Mesothelial cell of epicardium (in vitro differentiated cells): ENCODE measurements around the gene BPHL. TPM values are rescaled to one million over a fixed set of nuclear protein-coding genes. Genes with fewer than 3 reads are reported as not detected.

Experiments
- DNase-seq, 2 experiments: peaks; one replicate each; pipeline ENCODE4 v3.0.0; 2021; ENCODE audit warnings: low spot score in 2 of 2; ENCODE audit not compliant: unreplicated experiment in 2 of 2
- H3K27ac Mint-ChIP-seq: 2 replicates; pipeline ENCODE4 v1.8.0; 2021; ENCODE audit warnings: mixed read lengths
- H3K27me3 Mint-ChIP-seq: 2 replicates; pipeline ENCODE4 v1.8.0; 2021; ENCODE audit warnings: low read depth, mixed read lengths
- H3K36me3 Mint-ChIP-seq: 2 replicates; pipeline ENCODE4 v1.8.0; 2021; ENCODE audit warnings: mixed read lengths
- H3K4me1 Mint-ChIP-seq: 2 replicates; pipeline ENCODE4 v1.8.0; 2021; ENCODE audit warnings: mixed read lengths
- H3K4me3 Mint-ChIP-seq: 2 replicates; pipeline ENCODE4 v1.8.0; 2021; ENCODE audit warnings: mild to moderate bottlenecking, moderate library complexity, mixed read lengths
- H3K9me3 Mint-ChIP-seq: 2 replicates; pipeline ENCODE4 v1.8.0; 2021; ENCODE audit warnings: mixed read lengths
- CTCF ChIP-seq: fragments of 200-600 bp; sonication (generic); IDR thresholded peaks from one replicate; pipeline ENCODE4 v1.5.0; 2021; ENCODE audit warnings: antibody characterized with exemption; ENCODE audit not compliant: unreplicated experiment
- total RNA-seq: library from RNA; stranded (reverse); gene quantifications from 3 replicates; pipeline ENCODE4 v1.2.1, GENCODE V29; 2021

The BPHL gene
- total RNA-seq, 1 donor from 2014 or later, result 49.2 TPM

GRCh38 chr6:3157131-3157933 lies 38.8 kb downstream of the BPHL start, which contains the start of gene TUBB2A:
Gene TUBB2A (minus strand): TSS chr6:3157544. CDS start chr6:3157463, 81 bp downstream.
- Mint-ChIP-seq H3K4me1 (peaks cover 21% of the 10 kb centered on the region), H3K27me3 (peaks cover 42% of the 10 kb centered on the region), H3K9me3 (no peaks in the 10 kb centered on the region), H3K27ac (peak within 1 kb of the TSS; percentile 54), H3K4me3 (peak within 1 kb of the TSS; percentile 81), H3K36me3 (peaks cover 7% of the 10 kb centered on the region)
- TF ChIP-seq CTCF, result no peak
- DNase-seq, result peak; percentile 76 to 87

GRCh38 chr6:3159805-3160781 lies 41.6 kb downstream of the BPHL start:
- H3K27ac Mint-ChIP-seq, result no peak overlapping the region
- no peak for DNase-seq
- no peak for TF ChIP-seq CTCF
- H3K4me3 Mint-ChIP-seq, result no peak overlapping the region
- H3K27me3 Mint-ChIP-seq, result peaks cover 44% of the 10 kb centered on the region
- H3K36me3 Mint-ChIP-seq, result no peaks in the 10 kb centered on the region
- H3K4me1 Mint-ChIP-seq, result peaks cover 25% of the 10 kb centered on the region
- no peaks in the 10 kb centered on the region for H3K9me3 Mint-ChIP-seq

- Mint-ChIP-seq H3K36me3 (no peaks in the 10 kb centered on the region), H3K4me1 (peaks cover 26% of the 10 kb centered on the region), H3K27ac (no peak overlapping the region), H3K27me3 (peaks cover 39% of the 10 kb centered on the region), H3K9me3 (no peaks in the 10 kb centered on the region), H3K4me3 (peak overlapping the region; percentile 5)
- TF ChIP-seq CTCF, result no peak
- DNase-seq, result no peak
Measured at GRCh38 chr6:3162067-3162497, 43.6 kb downstream of the BPHL start.

GRCh38 chr6:3162565-3163247 lies 44.2 kb downstream of the BPHL start:
- Mint-ChIP-seq H3K9me3 (no peaks in the 10 kb centered on the region), H3K27me3 (peaks cover 39% of the 10 kb centered on the region), H3K4me1 (peaks cover 29% of the 10 kb centered on the region), H3K27ac (no peak overlapping the region), H3K36me3 (no peaks in the 10 kb centered on the region), H3K4me3 (peak overlapping the region; percentile 67)
- TF ChIP-seq CTCF, result no peak
- peak; percentile 36 to 75 for DNase-seq

GRCh38 chr6:3163248-3163594 lies 44.7 kb downstream of the BPHL start:
- Mint-ChIP-seq H3K36me3 (no peaks in the 10 kb centered on the region), H3K9me3 (no peaks in the 10 kb centered on the region), H3K4me1 (peaks cover 27% of the 10 kb centered on the region), H3K27me3 (peaks cover 38% of the 10 kb centered on the region), H3K4me3 (peak overlapping the region; percentile 67), H3K27ac (no peak overlapping the region)
- TF ChIP-seq CTCF, result no peak
- DNase-seq, result no peak
